ENCODE data around the gene CDCA4.
"Not testable (repeated sequence)": the region's sequence is repeated elsewhere in the genome, so short reads cannot be mapped to it uniquely, and the experiment has no call there.

Gene CDCA4

GRCh38 chr14:105056303-105056831 lies 35.5 kb upstream of the CDCA4 start:
- DNase-seq, result no peak

- DNase-seq, result no peak
These were observed 34.9 kb upstream of the CDCA4 start for GRCh38 chr14:105055736-105056302.

GRCh38 chr14:105055334-105055733 lies 34.5 kb upstream of the CDCA4 start:
- no peak for DNase-seq

- DNase-seq, result no peak
These were observed 33.1 kb upstream of the CDCA4 start for GRCh38 chr14:105053996-105054395.

- DNase-seq, result no peak
These were observed 32.5 kb upstream of the CDCA4 start for GRCh38 chr14:105053421-105053820.

GRCh38 chr14:105052110-105052458 lies 31.2 kb upstream of the CDCA4 start:
- no peak for DNase-seq

- DNase-seq, result no peak
These were observed 30.6 kb upstream of the CDCA4 start for GRCh38 chr14:105051182-105052109.

GRCh38 chr14:105050551-105050897 lies 29.6 kb upstream of the CDCA4 start:
- DNase-seq, result peak; percentile 80

GRCh38 chr14:105049753-105050550 lies 29.1 kb upstream of the CDCA4 start:
- DNase-seq, result no peak

- DNase-seq, result no peak
These were observed 26.6 kb upstream of the CDCA4 start for GRCh38 chr14:105047283-105048016.

- DNase-seq, result no peak
These were observed 26.0 kb upstream of the CDCA4 start for GRCh38 chr14:105046891-105047282.

- peak; percentile 88 for DNase-seq
These were observed 24.9 kb upstream of the CDCA4 start for GRCh38 chr14:105045710-105046326.

- no peak for DNase-seq
These were observed 22.8 kb upstream of the CDCA4 start for GRCh38 chr14:105043641-105044040.

- peak; percentile 50 for DNase-seq
These were observed 21.9 kb upstream of the CDCA4 start for GRCh38 chr14:105042813-105043212.

GRCh38 chr14:105041841-105042765 lies 21.2 kb upstream of the CDCA4 start:
- no peak for DNase-seq

GRCh38 chr14:105039458-105040205 lies 18.7 kb upstream of the CDCA4 start:
- DNase-seq, result no peak

- DNase-seq, result not testable (repeated sequence)
These were observed 14.7 kb upstream of the CDCA4 start for GRCh38 chr14:105035616-105036015.

- DNase-seq, result no peak
These were observed 13.6 kb upstream of the CDCA4 start for GRCh38 chr14:105034315-105035039.

GRCh38 chr14:105033412-105033900 lies 12.6 kb upstream of the CDCA4 start:
- DNase-seq, result peak; percentile 17
